ENCODE measurements around the gene USP30.
A peak's percentile ranks its signal among the peaks of the same experiment; 100 is the strongest.
"Not testable (repeated sequence)": the region's sequence is repeated elsewhere in the genome, so short reads cannot be mapped to it uniquely, and the experiment has no call there.

Gene USP30, protein sequence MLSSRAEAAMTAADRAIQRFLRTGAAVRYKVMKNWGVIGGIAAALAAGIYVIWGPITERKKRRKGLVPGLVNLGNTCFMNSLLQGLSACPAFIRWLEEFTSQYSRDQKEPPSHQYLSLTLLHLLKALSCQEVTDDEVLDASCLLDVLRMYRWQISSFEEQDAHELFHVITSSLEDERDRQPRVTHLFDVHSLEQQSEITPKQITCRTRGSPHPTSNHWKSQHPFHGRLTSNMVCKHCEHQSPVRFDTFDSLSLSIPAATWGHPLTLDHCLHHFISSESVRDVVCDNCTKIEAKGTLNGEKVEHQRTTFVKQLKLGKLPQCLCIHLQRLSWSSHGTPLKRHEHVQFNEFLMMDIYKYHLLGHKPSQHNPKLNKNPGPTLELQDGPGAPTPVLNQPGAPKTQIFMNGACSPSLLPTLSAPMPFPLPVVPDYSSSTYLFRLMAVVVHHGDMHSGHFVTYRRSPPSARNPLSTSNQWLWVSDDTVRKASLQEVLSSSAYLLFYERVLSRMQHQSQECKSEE

DNA sequence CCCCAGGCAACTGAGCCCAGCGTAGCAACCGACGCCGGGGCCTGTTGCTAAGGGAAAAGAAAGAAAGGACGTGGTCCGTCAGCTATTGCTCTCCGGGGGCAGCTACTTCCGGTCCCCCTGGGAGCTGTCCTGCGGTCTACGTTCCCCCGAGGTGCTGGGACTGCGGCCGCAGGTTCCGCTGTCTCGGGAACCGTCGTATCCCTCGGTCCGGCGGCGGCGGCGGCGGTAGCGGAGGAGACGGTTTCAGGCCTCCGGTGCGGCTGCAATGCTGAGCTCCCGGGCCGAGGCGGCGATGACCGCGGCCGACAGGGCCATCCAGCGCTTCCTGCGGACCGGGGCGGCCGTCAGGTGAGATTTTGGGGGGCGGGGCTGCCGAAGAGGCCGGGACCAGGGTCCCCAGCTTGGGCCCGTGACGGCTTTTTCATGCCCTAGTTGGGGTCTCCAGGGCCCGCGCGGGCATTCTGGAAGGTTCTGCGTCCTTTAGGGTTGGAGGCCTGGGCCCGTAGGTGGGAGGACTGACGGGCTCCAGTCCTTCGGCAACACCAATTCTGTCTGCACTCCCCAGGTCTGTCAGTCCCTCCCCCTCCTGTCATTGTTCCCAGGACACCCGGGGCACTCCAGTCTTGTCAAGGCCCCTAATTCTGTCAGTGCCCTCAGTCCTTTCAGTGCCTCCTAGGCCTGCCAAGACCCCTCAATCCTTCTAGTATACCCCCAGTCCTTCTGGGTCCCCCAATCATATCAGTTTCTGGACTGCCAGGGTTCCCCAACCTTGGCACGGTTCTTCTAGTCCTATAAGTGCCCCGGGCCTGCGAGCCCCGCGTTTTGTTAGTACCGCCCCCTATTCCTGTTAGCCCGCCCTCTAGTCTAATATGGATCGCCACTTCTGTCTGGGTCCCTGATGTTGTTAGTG is at the start of gene USP30:
TSS of gene USP30 (plus strand) at position 163 of the 910 bp plus-strand sequence. CDS start at position 266, 103 bp downstream.
- peak; percentile 83 to 86 for DNase-seq

GRCh38 chr12:109004017-109004416 is 48.4 kb upstream of the USP30 start:
- DNase-seq = no peak

- no peak for DNase-seq
Observed at GRCh38 chr12:109009766-109010165, 42.6 kb upstream of the USP30 start.

DNA sequence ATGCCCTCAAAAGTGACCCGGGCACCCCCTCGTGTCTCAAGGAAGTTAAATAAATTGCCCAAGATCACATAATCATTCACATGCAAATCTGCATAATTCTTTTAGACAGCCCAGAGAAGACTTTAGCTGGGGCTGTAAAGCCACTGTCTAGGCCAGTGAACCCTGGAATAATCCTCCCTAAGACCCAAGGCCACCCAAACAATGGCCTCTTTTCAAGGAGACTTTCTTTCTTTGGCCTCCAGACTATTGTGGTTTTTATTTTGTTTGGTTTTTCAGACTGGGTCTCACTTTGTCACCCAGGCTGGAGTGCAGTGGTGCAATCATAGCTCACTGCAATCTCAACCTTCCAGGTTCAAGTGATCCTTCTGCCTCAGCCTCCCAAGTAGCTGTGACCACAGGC is 42.1 kb upstream of the USP30 start:
- DNase-seq = no peak

DNA sequence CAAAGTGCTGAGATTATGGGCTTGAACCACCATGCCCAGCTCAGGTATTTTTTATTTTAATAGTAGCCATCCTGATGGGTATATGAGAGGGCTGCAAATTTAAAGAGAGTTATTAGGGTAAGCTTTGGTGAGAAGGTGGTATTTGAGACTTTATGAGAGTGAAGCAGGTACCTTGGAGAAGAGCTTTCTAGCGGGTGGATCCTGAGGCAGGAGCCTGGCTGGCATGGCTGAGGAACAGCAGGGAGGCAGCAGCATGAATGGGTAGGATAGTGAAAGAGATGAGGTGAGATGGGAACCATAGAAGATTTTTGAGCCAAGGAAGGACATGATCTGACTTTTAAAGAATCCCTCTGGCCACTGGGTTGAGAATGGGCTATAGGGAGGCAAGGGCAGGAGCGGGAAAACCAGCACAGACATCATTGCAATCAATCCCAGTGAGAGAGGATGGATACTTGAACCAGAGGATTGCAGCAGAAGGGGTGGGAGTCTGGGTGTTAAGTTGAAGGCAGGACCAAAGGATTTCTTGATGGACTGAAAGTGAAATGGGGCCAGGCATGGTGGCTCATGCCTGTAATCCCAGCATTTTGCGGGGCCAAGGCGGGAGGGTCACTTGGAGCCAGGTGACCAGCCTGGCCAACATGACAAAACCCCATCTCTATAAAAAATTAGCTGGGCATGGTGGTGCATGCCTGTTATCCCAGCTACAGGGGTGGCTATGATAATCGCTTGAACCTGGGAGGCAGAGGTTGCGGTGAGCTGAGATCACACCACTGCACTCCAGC is 37.2 kb upstream of the USP30 start:
- DNase-seq = no peak

GRCh38 chr12:109016016-109016415 is 36.4 kb upstream of the USP30 start:
- DNase-seq = no peak

- DNase-seq = no peak
Observed at GRCh38 chr12:109016978-109017377, 35.4 kb upstream of the USP30 start.

DNA sequence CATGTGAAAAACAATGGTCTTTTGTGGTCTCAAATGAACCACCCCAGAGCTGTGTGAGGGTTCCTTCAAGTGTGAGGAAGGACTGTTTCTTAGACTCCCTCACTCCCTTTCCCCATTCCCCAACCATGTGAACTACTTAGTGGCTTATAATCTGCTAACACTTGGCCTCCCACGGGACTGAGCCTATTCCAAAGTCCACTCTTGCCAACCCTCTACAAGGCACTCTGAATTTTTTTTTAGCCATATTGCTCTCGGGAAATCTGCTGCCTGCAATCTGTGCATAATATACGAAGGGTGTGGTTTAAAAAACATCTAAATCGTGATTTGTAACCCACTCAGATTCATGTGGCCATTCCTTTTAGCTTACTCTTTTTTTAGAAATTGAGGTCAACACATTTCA is 34.1 kb upstream of the USP30 start:
- DNase-seq = no peak

- DNase-seq = no peak
Observed at GRCh38 chr12:109020146-109020795, 32.1 kb upstream of the USP30 start.

DNA sequence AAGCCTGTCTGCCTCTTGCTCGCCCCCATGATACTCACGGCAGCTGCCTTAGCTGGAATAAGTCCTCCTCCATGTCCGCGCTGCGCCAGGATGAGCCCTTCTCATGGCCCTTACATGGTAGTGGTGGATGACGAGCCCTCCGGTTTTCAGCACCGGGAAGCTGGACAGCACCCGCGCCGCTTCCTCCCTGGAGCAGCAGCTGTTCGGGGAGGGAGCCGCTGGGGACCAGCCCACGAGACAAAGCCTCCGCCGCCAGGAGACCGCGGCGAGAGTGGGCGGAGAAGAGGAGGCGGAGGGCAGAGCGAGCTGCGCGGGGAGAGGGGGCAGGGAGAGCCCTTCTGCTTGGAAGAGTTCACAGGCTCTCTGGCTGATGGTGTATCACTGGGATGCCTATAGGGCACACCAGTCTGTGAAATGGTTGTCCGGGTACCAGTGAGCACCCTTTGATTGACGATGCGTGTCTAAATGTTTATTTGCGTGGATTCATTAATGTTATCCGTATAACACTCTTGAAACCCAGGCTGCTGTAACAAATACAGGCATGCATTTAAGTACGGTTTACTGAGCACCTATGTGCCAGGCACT is 31.5 kb upstream of the USP30 start, which contains the start of gene SVOP:
TSS of gene SVOP (minus strand) at position 273 of the 585 bp plus-strand sequence. CDS start at position 73, 200 bp downstream.
- peak; percentile 9 to 15 for DNase-seq

DNA sequence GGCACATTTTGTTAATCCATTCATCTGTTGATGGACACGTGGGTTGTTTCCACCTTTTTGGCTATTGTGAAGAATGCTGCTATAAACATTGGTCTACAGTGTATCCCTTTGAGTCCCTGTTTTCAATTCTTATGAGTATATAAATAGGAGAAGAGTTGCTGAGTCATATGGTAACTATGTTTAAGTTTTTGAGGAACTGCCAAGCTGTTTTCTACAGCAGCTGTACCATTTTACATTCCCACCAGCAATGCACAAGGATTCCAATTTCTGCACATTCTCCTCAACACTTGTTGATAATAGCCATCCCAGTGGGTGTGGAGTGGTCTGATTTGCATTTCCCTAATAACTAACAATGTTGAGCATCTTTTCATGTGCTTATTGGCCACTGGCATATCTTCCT is 24.6 kb upstream of the USP30 start:
- no peak for DNase-seq

DNA sequence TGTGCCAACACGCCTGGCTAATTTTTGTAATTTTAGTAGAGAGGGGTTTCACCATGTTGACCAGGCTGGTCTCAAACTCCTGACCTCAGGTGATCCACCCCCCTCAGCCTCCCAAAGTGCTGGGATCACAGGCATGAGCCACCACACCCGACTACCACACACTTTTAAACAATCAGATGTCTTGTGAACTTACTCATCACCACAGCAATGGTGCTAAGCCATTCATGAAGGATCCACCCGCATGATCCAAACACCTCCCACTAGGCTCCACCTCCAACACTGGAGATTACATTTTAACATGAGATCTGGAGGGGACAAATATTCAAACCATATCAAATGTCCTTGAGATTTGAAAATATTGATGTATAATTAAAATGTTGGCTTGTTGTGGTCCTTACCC is 23.8 kb upstream of the USP30 start:
- DNase-seq = not testable (repeated sequence)

GRCh38 chr12:109029411-109029810 is 23.0 kb upstream of the USP30 start:
- DNase-seq = no peak

GRCh38 chr12:109033239-109034196 is 18.9 kb upstream of the USP30 start:
- DNase-seq = no peak

- DNase-seq = no peak
Observed at GRCh38 chr12:109036975-109037374, 15.4 kb upstream of the USP30 start.

GRCh38 chr12:109044241-109044640 is 8.1 kb upstream of the USP30 start:
- no peak for DNase-seq

DNA sequence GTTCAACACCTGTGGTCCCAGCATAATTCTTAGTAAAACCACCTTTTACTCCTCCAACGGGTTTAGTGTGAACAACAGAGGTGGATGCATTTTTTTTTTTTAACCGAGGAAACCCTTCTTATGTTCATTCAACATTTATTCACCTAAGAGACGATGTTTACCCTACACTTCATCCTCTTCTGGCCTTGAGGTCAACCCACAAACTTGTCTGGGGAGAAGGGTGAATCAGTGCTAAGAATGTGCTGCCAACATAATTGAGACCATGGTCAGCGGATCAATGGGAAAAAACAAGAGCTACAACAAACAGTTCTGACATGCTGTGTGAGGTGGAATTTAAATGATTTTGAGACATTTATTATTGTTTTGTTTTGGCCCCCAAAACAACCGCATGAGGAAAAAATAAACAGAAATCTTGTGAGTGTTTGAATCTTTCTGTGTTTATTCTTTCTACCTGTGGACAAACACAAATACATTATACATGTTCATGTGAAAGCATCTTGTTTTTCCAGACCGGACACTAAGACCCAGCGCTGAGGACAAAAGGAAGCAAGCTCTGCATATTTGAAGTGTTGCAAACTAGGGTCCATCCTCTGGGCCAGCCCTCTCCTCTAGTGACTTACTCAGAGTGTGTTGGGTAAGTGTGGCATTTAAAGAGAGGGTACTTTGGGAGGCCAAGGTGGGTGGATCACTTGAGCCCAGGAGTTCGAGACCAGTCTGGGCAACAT is 5.1 kb upstream of the USP30 start:
- no peak for DNase-seq

- not testable (repeated sequence) for DNase-seq
Observed at GRCh38 chr12:109048706-109049105, 3.7 kb upstream of the USP30 start.

DNA sequence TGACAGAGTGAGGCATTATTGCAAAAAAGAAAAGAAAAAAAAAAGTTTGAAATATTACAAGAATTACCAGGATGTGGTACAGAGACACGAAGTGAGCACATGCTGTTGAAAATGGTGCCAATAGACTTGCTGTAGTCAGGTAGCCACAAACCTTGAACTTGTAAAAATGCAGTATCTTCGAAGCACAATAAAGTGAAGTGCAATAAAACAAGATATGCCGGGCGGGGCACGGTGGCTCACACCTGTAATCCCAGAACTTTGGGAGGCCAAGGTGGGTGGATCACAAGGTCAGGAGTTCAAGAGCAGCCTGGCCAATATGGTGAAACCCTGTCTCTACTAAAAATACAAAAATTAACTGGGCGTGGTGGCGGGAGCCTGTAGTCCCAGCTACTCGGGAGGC is 2.6 kb upstream of the USP30 start:
- not testable (repeated sequence) for DNase-seq

DNA sequence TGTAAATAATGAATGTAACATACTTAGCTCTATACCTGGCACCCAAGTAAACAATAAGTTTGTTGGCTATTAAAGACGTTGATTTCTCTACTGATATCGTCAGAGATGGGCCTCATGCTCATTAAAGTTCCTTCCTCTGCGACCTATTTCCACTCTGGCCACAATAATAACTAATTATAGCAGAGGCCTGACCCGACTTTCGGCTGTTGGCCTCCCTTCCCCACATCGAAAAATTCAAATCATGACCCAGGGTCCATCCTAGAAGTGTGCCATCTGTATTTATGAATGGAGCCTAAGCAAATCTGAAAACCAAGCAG is 321 bp upstream of the USP30 start:
- no peak for DNase-seq
